ENCODE results near the gene LSM2. TPM values are rescaled to one million over a fixed set of nuclear protein-coding genes. Genes with fewer than 3 reads are reported as not detected.

The LSM2 gene
- total and polyA plus RNA-seq, 9 of the 15 experiments (the other 6 are each of a cell fraction or from before 2014, with no cell fraction given) = 154 to 407 (median 223) TPM

DNA sequence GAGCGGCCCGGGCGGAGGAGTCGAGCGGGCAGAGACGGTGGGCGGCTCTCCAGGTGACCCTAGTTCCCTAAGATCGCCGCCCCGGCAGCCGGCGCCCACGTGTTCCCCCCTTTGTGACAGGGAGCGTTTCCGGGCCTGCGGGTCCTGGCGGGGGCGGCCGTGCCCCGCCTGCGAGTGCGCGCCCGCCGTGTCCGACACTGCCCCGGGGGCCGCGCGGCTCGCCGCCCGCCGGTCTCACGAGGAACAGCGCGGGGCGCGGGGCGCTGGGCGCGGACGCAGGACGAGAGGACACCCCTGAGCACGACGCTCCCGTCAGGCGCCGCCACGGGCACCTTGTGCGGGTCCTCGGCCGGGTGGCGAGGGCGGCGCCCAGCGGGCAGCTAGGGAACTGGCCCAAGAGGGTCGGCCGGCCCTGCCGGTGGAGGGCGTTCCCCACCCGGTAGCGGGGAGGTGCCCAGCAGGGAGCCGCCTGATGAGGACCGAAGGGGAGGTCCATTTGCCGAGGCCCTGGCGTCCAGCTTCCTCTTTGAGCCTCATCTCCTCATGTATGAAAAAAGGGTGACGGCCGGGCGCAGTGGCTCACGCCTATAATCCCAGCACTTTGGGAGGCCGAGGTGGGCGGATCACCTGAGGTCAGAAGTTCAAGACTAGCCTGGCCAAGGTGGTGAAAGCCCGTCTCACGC, 11.0 kb downstream of the LSM2 start, which contains the start of gene VARS1 (continued):
- TF ChIP-seq OTX1 (CRISPR knock-in tag; IDR thresholded peaks at IDR 0.05) (no peak), SPI1 (IDR thresholded peaks at IDR 0.05; ENCODE audit: borderline replicate concordance, low read depth, low read length) (peak; percentile 77; the same call in 1 of the 2 replicates), PHF21A (IDR thresholded peaks at IDR 0.05; ENCODE audit: borderline replicate concordance, low read depth) (0 out of 2 replicates have a peak, but pooled peaks have one; percentile 2), RFX7 (CRISPR knock-in tag; IDR thresholded peaks at IDR 0.05) (no peak), ZNF232 (CRISPR knock-in tag; IDR thresholded peaks at IDR 0.05) (0 out of 2 replicates have a peak, but pooled peaks have one; percentile 7), EP300 (IDR thresholded peaks at IDR 0.05; ENCODE audit: low read length) (peak; percentile 59; the same call in 1 of the 2 replicates), GMEB1 (CRISPR knock-in tag; IDR thresholded peaks at IDR 0.05) (peak; percentile 75), NR4A1 (CRISPR knock-in tag; IDR thresholded peaks at IDR 0.05) (no peak), NR4A1 (tag; IDR thresholded peaks at IDR 0.05) (peak; percentile 93), ZNF695 (CRISPR knock-in tag; IDR thresholded peaks at IDR 0.05) (no peak), SLC30A9 (CRISPR knock-in tag; IDR thresholded peaks at IDR 0.05) (0 out of 2 replicates have a peak, but pooled peaks have one; percentile 55), TBP (optimal IDR thresholded peaks at IDR 0.05; ENCODE audit: low read depth, low read length) (peak; percentile 74), ZNF311 (CRISPR knock-in tag; IDR thresholded peaks at IDR 0.05) (no peak), STAT5A (IDR thresholded peaks at IDR 0.05; ENCODE audit: borderline replicate concordance, low read length) (peak; percentile 45; the same call in 1 of the 2 replicates), ZBTB17 (CRISPR knock-in tag; IDR thresholded peaks at IDR 0.05) (peak; percentile 90), KDM4B (IDR thresholded peaks at IDR 0.05; ENCODE audit: borderline replicate concordance in 2 of 2, low read depth in 1 of 2) (0 out of 4 replicates have a peak, but pooled peaks of 1 of the 2 experiments have one; percentile 47), REST (IDR thresholded peaks at IDR 0.05; ENCODE audit: borderline replicate concordance) (peak; percentile 96), REST (CRISPR knock-in tag; IDR thresholded peaks at IDR 0.05; ENCODE audit: low read depth) (peak; percentile 91; the same call in 1 of the 2 replicates), TAF7 (tag; IDR thresholded peaks at IDR 0.05) (peak; percentile 78), MEF2A (IDR thresholded peaks at IDR 0.05; ENCODE audit: control insufficient read depth, low read depth, low read length) (peak; percentile 29; the same call in 1 of the 2 replicates), MAFG (tag; conservative IDR thresholded peaks at IDR 0.05) (no peak)
